ENCODE results near the gene ZSCAN31. TPM values are rescaled to one million over a fixed set of nuclear protein-coding genes. Genes with fewer than 3 reads are reported as not detected.
A peak's percentile ranks its signal among the peaks of the same experiment; 100 is the strongest.

The ZSCAN31 gene
- total and polyA plus RNA-seq, 9 of the 15 experiments (the other 6 are each of a cell fraction or from before 2014, with no cell fraction given), result 3.9 to 12.1 (median 7.0) TPM

DNA sequence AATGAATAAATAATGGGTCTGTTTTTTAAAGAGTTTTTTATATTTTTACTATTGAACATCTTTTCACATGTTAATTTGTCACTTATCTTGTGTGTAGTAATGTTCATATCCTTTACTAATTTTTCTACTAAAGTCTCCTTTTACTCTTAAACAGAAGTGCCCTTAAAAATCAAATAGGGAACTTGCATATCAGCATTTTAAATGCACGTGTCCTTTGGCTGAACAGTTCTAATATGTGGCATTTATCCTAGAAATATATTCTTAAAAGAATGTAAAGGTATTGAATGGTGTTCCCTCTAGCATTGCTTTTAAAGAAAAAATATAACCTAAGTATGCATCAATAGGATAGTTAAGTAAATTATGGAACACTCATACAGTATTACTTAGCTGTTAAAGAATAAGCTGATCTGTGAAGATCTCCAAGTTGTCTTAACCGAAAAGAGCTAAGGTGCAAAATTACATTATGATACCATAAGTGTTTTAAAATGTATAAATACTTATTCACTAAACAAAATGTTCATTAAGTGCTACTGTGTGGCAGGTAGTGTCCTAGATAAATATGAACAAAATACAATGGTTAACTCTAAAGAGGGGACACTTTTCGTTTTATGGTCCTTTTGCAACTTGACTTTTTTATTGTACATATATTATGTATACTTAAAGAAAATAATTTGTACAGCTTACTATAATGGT, 55.2 kb downstream of the ZSCAN31 start (continued):
- TF ChIP-seq, protein P1, sequence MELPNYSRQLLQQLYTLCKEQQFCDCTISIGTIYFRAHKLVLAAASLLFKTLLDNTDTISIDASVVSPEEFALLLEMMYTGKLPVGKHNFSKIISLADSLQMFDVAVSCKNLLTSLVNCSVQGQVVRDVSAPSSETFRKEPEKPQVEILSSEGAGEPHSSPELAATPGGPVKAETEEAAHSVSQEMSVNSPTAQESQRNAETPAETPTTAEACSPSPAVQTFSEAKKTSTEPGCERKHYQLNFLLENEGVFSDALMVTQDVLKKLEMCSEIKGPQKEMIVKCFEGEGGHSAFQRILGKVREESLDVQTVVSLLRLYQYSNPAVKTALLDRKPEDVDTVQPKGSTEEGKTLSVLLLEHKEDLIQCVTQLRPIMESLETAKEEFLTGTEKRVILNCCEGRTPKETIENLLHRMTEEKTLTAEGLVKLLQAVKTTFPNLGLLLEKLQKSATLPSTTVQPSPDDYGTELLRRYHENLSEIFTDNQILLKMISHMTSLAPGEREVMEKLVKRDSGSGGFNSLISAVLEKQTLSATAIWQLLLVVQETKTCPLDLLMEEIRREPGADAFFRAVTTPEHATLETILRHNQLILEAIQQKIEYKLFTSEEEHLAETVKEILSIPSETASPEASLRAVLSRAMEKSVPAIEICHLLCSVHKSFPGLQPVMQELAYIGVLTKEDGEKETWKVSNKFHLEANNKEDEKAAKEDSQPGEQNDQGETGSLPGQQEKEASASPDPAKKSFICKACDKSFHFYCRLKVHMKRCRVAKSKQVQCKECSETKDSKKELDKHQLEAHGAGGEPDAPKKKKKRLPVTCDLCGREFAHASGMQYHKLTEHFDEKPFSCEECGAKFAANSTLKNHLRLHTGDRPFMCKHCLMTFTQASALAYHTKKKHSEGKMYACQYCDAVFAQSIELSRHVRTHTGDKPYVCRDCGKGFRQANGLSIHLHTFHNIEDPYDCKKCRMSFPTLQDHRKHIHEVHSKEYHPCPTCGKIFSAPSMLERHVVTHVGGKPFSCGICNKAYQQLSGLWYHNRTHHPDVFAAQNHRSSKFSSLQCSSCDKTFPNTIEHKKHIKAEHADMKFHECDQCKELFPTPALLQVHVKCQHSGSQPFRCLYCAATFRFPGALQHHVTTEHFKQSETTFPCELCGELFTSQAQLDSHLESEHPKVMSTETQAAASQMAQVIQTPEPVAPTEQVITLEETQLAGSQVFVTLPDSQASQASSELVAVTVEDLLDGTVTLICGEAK (IDR thresholded peaks at IDR 0.05), result no peak
- TF ChIP-seq, protein P1 (CRISPR knock-in tag; IDR thresholded peaks at IDR 0.05), result no peak
- TF ChIP-seq SP1 (CRISPR knock-in tag; IDR thresholded peaks at IDR 0.05), result no peak
- TF ChIP-seq SRSF3 (IDR thresholded peaks at IDR 0.05; ENCODE audit: insufficient read depth, low read length), result no peak
- no peak for TF ChIP-seq SIX5 (IDR thresholded peaks at IDR 0.05; ENCODE audit: borderline replicate concordance in 1 of 2, insufficient read depth in 1 of 2, low read depth in 1 of 2, low read length in 2 of 2)
- TF ChIP-seq SMARCC2 (IDR thresholded peaks at IDR 0.05; ENCODE audit: low read depth), result no peak
- TF ChIP-seq MECOM (CRISPR knock-in tag; IDR thresholded peaks at IDR 0.05), result 0 out of 2 replicates have a peak, but pooled peaks have one; percentile 20
- peak; percentile 64 for TF ChIP-seq ZNF316 (IDR thresholded peaks at IDR 0.05)
- TF ChIP-seq, protein P2, sequence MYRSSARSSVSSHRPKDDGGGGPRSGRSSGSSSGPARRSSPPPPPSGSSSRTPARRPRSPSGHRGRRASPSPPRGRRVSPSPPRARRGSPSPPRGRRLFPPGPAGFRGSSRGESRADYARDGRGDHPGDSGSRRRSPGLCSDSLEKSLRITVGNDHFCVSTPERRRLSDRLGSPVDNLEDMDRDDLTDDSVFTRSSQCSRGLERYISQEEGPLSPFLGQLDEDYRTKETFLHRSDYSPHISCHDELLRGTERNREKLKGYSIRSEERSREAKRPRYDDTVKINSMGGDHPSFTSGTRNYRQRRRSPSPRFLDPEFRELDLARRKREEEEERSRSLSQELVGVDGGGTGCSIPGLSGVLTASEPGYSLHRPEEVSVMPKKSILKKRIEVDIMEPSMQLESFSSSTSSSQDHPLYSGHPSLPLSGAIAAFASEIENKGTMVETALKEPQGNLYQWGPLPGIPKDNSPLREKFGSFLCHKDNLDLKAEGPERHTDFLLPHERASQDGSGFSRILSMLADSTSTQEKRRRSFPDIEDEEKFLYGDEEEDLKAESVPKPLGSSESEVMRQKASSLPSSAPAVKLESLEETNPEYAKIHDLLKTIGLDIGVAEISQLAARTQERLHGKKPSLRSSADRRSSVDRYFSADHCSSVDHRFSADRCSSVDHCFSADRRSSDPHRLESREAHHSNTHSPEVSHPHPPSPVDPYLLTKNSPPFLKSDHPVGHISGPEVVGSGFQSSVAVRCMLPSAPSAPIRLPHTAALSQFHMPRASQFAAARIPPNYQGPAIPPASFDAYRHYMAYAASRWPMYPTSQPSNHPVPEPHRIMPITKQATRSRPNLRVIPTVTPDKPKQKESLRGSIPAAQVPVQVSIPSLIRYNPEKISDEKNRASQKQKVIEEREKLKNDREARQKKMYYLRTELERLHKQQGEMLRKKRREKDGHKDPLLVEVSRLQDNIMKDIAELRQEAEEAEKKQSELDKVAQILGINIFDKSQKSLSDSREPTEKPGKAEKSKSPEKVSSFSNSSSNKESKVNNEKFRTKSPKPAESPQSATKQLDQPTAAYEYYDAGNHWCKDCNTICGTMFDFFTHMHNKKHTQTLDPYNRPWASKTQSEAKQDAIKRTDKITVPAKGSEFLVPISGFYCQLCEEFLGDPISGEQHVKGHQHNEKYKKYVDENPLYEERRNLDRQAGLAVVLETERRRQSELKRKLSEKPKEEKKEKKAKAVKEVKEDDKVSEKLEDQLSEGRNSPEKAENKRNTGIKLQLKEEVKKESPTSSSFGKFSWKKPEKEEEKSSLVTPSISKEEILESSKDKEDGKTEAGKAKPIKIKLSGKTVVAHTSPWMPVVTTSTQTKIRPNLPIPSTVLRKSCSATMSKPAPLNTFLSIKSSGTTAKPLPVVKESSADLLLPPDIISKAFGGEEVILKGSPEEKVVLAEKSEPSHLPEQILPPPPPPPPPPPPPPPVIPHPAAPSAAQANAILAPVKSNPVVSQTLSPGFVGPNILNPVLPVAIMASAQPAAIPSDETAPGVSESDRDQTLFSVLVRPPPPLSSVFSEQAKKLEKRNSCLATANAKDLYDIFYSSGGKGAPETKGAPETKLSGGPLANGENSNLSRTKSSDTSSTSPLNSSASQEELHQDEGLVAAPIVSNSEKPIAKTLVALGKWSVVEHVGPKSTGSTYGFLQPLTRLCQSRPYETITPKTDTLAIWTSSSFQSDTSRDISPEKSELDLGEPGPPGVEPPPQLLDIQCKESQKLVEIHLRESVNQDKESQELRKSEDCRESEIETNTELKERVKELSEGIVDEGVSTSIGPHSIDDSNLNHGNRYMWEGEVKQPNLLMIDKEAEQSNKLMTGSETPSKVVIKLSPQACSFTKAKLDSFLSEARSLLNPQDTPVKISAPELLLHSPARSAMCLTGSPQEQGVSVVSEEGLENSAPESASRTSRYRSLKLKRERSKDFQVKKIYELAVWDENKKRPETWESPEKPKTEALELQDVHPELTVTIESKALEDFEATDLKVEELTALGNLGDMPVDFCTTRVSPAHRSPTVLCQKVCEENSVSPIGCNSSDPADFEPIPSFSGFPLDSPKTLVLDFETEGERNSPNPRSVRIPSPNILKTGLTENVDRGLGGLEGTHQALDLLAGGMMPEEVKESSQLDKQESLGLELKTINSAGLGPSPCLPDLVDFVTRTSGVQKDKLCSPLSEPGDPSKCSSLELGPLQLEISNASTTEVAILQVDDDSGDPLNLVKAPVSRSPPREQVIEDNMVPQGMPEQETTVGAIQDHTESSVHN (IDR thresholded peaks at IDR 0.05; ENCODE audit: borderline replicate concordance in 1 of 2, low read depth in 1 of 2), result 0 out of 4 replicates have a peak, but pooled peaks of 1 of the 2 experiments have one; percentile 21
- peak; percentile 29; the same call in 1 of the 2 replicates for TF ChIP-seq NCOR1 (IDR thresholded peaks at IDR 0.05)

Measured in K562 (cell line).